ENCODE data around the gene IFI27.
A peak's percentile ranks its signal among the peaks of the same experiment; 100 is the strongest.
"Not testable (repeated sequence)": the region's sequence is repeated elsewhere in the genome, so short reads cannot be mapped to it uniquely, and the experiment has no call there.

IFI27 gene

GRCh38 chr14:94126800-94127199 lies 16.3 kb downstream of the IFI27 start:
- no peak for DNase-seq

- no peak for DNase-seq
Observed at GRCh38 chr14:94127330-94127729, 16.8 kb downstream of the IFI27 start.

DNA sequence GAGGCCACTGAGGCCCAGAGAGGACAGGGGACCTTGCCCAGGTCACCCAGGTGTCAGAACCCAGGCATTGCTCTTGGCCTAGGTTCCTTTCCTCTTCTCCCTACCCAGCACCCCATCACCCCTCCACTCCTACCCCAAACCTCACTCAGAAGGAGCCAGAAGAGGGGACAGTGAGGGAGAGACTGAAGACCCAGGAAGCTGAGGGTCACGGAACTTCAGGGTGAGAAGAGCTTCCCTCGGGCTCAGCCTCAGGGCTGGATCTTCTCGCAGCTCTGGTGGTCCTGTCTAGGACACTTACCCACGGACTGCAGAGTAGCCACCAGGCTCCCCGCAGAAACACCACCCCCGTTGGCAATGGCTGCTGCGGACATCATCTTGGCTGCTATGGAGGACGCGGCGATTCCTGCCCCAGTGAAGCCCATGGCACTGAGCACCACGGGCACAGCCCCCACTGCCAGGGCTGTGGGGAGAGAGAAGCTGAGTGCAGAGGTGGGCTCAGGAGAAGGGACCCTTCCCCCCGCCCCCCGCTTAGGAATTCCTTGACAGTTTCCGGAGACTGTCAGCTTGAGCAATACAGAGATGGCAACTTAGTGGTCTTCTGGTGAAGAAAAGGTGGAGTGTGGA lies 17.8 kb downstream of the IFI27 start:
- no peak for DNase-seq

DNA sequence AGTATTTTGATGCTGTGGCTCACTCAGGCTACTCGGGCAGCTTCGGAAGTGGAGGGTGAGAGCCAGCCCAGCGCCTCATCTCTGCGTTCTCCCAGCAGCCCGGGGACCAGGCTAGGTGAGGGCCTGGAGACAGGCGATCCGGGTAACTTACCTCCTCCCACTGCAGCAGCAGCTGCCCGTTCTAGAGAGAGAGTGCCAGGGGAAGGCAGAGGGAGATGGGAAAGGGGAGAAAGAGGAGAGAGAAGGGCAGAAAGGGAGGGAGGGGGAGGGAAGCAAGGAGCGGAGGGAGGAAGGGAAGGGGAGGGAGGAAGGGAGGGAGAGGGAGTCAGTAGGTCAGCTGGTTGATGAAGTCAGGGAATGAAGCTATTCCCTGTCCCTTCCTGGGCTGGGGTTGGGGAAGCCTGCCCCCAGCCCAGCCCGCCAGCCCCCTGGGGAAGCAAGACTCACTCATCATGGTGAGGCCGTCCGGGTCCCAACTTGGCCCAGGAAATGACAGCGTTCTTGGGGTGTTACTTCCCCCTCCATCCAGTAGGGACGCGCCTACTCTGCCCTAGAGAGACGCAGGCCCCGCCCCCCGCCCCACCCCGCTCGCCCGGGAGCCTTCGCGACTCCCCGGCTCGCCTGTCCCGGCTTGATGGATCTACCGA lies 18.7 kb downstream of the IFI27 start, which contains the start of gene IFI27L2:
Gene IFI27L2, minus strand, starts transcription at position 494 of the 647 bp plus-strand sequence. Its CDS starts 40 bp downstream, at position 454.
- peak; percentile 82 for DNase-seq

DNA sequence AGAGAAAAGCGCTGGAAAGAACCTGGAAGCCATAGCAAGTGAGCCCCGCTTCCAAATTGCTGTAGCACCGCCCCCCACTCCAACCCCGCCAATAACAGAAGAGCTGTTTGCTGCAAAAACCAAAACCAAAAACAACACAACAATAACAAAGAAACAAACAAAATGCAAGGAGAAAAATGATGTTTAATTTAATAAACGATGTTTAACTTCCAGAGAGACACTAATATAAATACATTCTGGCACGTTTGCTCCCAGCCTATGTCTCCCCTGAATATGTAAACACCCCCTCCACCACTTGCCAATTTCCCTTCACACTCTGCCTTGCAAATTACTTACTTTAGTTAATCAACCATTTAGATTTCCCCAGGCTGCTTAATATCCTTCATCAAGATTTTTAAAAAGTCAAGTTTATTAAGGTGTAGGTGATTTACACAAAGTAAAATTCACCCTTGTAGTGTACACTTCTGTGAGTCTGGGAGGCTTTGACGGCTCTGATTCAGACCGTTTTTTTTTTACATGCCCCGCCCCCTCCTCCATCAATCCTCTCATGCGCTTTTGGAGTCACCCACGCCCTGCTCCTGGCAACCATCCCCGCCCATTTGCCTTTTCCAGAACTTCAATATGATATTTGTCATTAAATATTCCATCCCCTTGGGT lies 19.4 kb downstream of the IFI27 start:
- peak; percentile 53 for DNase-seq

DNA sequence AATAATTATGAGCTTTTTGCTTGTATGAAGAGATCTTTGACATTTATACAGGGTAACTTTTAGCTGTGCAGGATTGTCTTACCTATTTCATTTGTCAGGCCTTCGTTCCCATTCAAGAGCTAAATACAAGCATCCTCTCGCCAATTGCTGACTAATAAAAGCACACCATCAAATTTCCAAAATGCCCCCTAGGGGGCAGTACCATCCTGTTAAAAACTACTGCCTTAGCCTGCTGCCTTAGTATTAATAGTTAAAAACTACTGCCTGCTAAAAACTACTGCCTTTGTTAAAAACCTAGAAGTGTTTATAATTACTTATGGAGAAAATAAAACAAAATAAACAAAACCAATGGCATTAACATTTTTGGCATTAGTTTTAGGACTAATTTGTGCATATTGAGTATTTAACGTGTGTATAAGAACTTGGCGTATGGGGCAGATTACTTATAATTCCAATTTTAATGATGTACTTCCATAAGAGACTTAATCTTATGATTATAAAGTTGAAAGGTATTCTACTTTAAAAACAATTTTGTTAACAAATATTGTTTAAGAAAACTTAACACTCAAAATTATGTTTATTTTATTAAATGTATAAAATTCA lies 21.9 kb downstream of the IFI27 start:
- peak; percentile 66 for DNase-seq

DNA sequence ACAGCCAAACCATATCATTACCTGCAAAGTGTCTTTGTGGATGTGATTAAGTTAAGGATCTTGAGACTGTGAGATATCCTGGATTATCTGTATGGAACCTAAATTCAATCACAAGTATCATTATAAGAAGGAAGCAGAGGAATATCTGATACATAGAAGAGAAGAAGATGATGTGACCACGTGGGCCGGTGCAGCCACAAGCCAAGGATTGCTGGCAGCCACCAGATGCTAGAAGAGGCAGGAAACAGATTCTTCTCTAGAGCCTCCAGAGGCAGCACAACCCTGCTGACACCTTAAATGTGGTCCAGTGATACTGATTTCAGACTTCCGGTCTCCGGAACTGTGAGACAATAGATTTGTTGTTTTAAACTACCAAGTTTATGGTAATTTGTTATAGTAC lies 24.9 kb downstream of the IFI27 start:
- DNase-seq: no peak

DNA sequence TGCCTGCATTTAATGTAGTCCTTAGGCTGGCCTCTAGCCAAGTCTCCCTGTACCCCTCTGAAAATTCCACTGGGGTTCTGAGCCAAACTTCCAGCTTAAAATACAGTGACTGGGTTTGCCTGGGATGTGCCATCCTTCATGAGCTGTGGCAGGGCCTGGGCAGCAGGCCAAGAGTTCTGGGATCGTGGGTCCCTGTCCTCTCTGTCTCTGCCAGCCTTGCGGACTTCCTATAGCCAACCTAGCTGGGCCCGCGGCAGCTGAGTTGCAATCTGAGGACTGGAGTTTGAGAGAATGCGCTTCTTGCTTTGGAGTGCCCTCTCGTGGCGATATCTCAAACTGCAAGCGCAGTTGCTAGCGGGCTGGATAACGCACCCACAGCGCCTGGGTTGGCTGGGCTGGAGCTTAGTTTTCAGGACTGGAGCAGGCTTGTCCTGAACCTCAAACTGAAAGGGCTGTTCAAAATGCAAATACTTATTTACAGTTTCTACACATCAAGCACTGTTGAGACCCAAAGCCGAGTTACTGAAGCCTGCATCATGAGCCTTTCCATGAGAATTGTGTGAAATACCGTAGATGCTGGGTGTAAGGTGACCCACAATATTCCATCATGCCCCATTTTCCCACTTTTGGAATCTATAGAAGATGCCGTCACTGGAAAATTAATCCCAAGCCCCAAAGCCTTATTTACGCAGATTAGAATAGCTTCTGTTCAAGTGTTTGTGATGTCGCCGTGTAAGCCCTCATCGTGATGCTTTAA lies 26.2 kb downstream of the IFI27 start:
- DNase-seq: peak; percentile 85

GRCh38 chr14:94138251-94138650 lies 27.7 kb downstream of the IFI27 start:
- no peak for DNase-seq

DNA sequence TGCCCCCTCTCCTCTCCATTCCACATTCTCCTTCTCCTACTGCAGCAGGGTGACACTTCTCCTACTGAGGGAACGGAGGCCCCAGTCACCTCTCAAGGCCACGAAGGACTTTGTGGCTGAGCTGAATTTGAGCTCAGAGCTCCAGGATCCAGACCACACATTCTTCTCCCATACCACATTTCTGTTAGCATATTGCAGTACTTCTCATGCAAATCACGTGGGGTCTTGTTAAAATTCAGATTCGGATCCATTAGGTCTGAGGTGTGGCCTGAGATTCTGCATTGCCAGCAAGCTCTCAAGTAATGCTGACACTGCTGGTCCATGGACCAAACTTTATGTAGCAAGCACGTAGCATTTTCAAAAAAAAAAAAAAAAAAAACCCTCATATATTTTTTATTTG lies 28.5 kb downstream of the IFI27 start:
- DNase-seq: no peak

- no peak for DNase-seq
Observed at GRCh38 chr14:94139421-94139820, 28.9 kb downstream of the IFI27 start.

- no peak for DNase-seq
Observed at GRCh38 chr14:94142247-94142646, 31.7 kb downstream of the IFI27 start.

DNA sequence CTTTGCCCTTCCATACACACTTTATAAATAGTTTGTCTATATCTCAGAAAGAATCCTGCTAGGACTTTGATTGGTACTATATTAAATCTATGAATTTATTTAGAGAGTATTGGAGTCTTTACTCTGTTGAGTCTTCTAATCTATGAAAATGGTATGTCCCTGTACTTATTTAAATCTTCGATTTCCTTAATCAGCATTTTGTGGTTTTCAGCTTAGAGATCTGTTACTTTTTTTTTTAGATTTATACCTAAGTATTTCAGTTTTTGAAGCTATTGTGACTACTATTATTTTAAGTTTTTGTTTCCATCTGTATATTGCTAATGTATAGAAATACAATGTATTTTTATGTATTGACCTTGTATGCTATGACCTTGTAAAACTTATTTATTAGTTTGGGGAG lies 32.3 kb downstream of the IFI27 start:
- no peak for DNase-seq

- DNase-seq: no peak
Observed at GRCh38 chr14:94143239-94143638, 32.7 kb downstream of the IFI27 start.

- no peak for DNase-seq
Observed at GRCh38 chr14:94143711-94144110, 33.2 kb downstream of the IFI27 start.

DNA sequence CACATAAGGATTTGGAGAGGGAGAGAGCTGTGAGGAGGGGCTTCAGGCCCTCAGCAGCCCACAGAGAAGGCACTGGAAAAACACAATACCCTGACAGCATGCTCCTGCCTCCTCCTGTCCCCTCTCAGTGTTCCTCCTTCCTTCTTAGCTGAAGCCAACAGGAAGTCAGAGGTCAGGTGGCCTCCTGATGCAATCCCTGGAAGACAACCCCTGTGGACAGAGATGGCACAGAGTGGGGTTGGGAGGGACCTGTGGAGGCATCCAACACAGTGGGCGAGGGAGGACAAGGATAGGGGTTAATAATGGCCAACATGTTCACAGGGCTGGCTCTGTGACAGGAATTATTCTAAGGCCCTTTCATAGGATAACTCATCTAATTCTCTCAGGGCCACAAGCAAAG lies 34.2 kb downstream of the IFI27 start:
- DNase-seq: no peak

DNA sequence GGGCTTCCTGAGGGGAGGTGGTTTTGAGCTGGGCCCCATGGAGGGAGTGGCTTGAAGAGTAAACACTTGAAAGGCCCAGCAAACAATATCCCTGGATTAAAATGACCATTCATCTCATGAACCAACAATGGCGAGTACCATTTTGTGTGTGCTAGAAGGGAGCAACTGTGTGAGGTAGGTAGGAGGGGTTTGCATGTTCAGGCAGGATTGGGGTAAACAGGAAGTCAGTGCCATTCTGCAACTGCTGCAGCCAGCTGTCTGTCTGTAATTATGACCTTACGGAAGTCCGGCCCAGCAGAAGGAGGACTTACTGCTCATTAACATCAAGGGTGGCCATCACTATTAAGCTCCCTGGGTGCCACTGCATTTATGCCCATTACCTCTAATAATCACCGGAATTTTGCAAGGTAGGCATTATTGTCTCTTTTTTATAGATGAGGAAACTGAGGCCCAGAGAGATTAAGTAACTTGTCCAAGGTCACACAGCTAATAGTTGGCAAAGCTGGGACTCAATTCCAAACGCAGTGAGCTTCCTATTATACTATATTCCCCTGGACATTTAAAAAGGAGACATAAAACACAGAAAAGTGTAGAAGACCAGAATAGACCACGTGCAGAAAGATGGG lies 35.5 kb downstream of the IFI27 start:
- peak; percentile 74 for DNase-seq

GRCh38 chr14:94152676-94153075 lies 42.1 kb downstream of the IFI27 start:
- DNase-seq: no peak

DNA sequence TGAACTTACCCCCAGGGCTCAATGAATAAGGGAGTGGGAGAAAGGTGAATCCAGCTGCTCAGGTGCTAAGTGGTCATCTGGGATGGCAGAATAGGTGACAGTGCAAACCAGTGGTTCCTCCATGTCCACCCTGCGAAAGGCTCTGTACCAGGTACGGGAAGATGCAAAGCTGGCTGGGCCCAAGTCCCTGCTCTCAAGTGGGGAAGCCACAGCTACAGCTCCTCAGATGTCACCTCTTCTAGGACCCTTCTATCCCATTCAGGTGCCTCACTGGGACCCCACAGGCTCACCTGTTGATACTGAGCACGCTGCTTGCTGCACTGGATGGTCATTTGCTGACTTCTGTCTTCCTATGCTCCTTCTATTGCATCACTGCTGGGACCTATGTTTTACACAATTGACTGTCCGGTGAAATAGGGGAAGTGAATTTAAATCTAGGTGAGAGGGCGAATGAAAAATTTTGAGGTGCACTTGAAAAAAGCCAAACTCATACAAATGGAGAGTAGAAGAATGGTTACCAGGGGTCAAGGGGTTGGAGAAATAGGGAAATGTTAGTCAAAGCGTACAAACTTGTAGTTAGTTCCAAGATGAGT lies 43.3 kb downstream of the IFI27 start:
- no peak for DNase-seq

GRCh38 chr14:94156143-94156542 lies 45.6 kb downstream of the IFI27 start:
- not testable (repeated sequence) for DNase-seq

GRCh38 chr14:94157197-94157596 lies 46.7 kb downstream of the IFI27 start:
- peak; percentile 85 for DNase-seq

GRCh38 chr14:94158239-94158883 lies 47.8 kb downstream of the IFI27 start:
- no peak for DNase-seq

Measured in NCI-H774 (cell line).